Ectodermal cell (in vitro differentiated cells): ENCODE measurements around the gene GLRX5.

Source experiments
- H3K27ac ChIP-seq: 2 replicates; pipeline ENCODE4 v1.7.0; 2013; ENCODE audit warnings: mild to moderate bottlenecking, low read depth, low read length; ENCODE audit not compliant: insufficient read depth, poor library complexity, severe bottlenecking
- H3K27me3 ChIP-seq: 2 replicates; pipeline ENCODE4 v1.7.0; 2013; ENCODE audit warnings: mild to moderate bottlenecking, low read length; ENCODE audit not compliant: insufficient read depth, control insufficient read depth, poor library complexity, severe bottlenecking
- H3K36me3 ChIP-seq: one replicate; pipeline ENCODE4 v1.7.0; 2013; ENCODE audit warnings: low read length; ENCODE audit not compliant: control insufficient read depth, insufficient read depth
- H3K4me1 ChIP-seq: one replicate; pipeline ENCODE4 v1.7.0; 2013; ENCODE audit warnings: low read length; ENCODE audit not compliant: control insufficient read depth, insufficient read depth
- H3K4me3 ChIP-seq: 2 replicates; pipeline ENCODE4 v1.7.0; 2013; ENCODE audit warnings: low read depth, low read length, control low read depth; ENCODE audit not compliant: insufficient read depth
- H3K9me3 ChIP-seq: 2 replicates; pipeline ENCODE4 v1.7.0; 2013; ENCODE audit warnings: mild to moderate bottlenecking, low read length, moderate library complexity; ENCODE audit not compliant: control insufficient read depth
- WGBS, 2 experiments: methylation state at CpG; one replicate each; pipeline ENCODE4 v1.1.7; 2013; ENCODE audit warnings: missing lambda C conversion rate in 2 of 2; 5-methylcytosine and 5-hydroxymethylcytosine counted together

GLRX5 gene

GRCh38 chr14:95516554-95517181, 18.2 kb upstream of the GLRX5 start, which contains the start of gene SYNE3:
Gene SYNE3 (minus strand): TSS chr14:95516650. CDS start chr14:95475821, 40,829 bp downstream.
- Histone ChIP-seq H3K27ac (no peak within 1 kb of the TSS), H3K27me3 (peaks cover 44% of the 10 kb centered on the region), H3K9me3 (no peaks in the 10 kb centered on the region), H3K4me1 (peaks cover 24% of the 10 kb centered on the region), H3K4me3 (peak within 1 kb of the TSS; percentile 47), H3K36me3 (no peaks in the 10 kb centered on the region)
- WGBS, 2 experiments, result 10% methylated on average over 60 of the region's 60 CpGs

- Histone ChIP-seq H3K27ac (no peak overlapping the region), H3K4me1 (peaks cover 24% of the 10 kb centered on the region)
- 88 to 92% methylated on average over 8 of the region's 8 CpGs for WGBS, 2 experiments
Observed at GRCh38 chr14:95518045-95518751, 16.7 kb upstream of the GLRX5 start.

GRCh38 chr14:95519699-95520098, 15.2 kb upstream of the GLRX5 start:
- Histone ChIP-seq H3K9me3 (no peaks in the 10 kb centered on the region), H3K27me3 (peaks cover 44% of the 10 kb centered on the region), H3K4me1 (peaks cover 20% of the 10 kb centered on the region), H3K4me3 (no peak overlapping the region), H3K36me3 (no peaks in the 10 kb centered on the region), H3K27ac (no peak overlapping the region)
- WGBS, 2 experiments, result 81 to 84% methylated on average over 6 of the region's 6 CpGs

More at GRCh38 chr14:95518045-95518751, 16.7 kb upstream of the GLRX5 start:
- Histone ChIP-seq H3K27me3 (peaks cover 44% of the 10 kb centered on the region), H3K36me3 (no peaks in the 10 kb centered on the region), H3K4me3 (no peak overlapping the region), H3K9me3 (no peaks in the 10 kb centered on the region)

GRCh38 chr14:95520346-95520745, 14.5 kb upstream of the GLRX5 start:
- peaks cover 13% of the 10 kb centered on the region for H3K4me1 ChIP-seq
- no peak overlapping the region for H3K4me3 ChIP-seq
- no peak overlapping the region for H3K27ac ChIP-seq
- no peaks in the 10 kb centered on the region for H3K36me3 ChIP-seq
- H3K9me3 ChIP-seq, result no peaks in the 10 kb centered on the region
- WGBS, 2 experiments, result 78 to 87% methylated on average over 2 to 3 of the region's 3 CpGs
- peaks cover 38% of the 10 kb centered on the region for H3K27me3 ChIP-seq

GRCh38 chr14:95521001-95521400, 13.8 kb upstream of the GLRX5 start:
- Histone ChIP-seq H3K27me3 (peaks cover 32% of the 10 kb centered on the region), H3K27ac (no peak overlapping the region), H3K4me3 (no peak overlapping the region), H3K36me3 (no peaks in the 10 kb centered on the region), H3K4me1 (peaks cover 7% of the 10 kb centered on the region), H3K9me3 (no peaks in the 10 kb centered on the region)
- WGBS, 2 experiments, result 94 to 97% methylated on average over 3 of the region's 4 CpGs

- peaks cover 21% of the 10 kb centered on the region for H3K27me3 ChIP-seq
- H3K4me1 ChIP-seq, result peaks cover 4% of the 10 kb centered on the region
- no peak overlapping the region for H3K4me3 ChIP-seq
- H3K27ac ChIP-seq, result no peak overlapping the region
- no peaks in the 10 kb centered on the region for H3K36me3 ChIP-seq
- WGBS, 2 experiments, result 91 to 93% methylated on average over 11 of the region's 11 CpGs
- no peaks in the 10 kb centered on the region for H3K9me3 ChIP-seq
Observed at GRCh38 chr14:95522116-95522515, 12.7 kb upstream of the GLRX5 start.

GRCh38 chr14:95522556-95522955, 12.3 kb upstream of the GLRX5 start:
- 86 to 97% methylated on average over 4 of the region's 4 CpGs for WGBS, 2 experiments
- Histone ChIP-seq H3K27ac (no peak overlapping the region), H3K27me3 (peaks cover 17% of the 10 kb centered on the region), H3K4me1 (no peaks in the 10 kb centered on the region), H3K36me3 (no peaks in the 10 kb centered on the region), H3K9me3 (no peaks in the 10 kb centered on the region), H3K4me3 (no peak overlapping the region)

- H3K27ac ChIP-seq, result no peak overlapping the region
- H3K27me3 ChIP-seq, result peaks cover 10% of the 10 kb centered on the region
- H3K4me1 ChIP-seq, result no peaks in the 10 kb centered on the region
- no peaks in the 10 kb centered on the region for H3K36me3 ChIP-seq
- no peak overlapping the region for H3K4me3 ChIP-seq
- H3K9me3 ChIP-seq, result no peaks in the 10 kb centered on the region
- WGBS, 2 experiments, result 82 to 84% methylated on average over 10 to 12 of the region's 12 CpGs
Observed at GRCh38 chr14:95523051-95523814, 11.6 kb upstream of the GLRX5 start.

GRCh38 chr14:95523815-95524448, 10.9 kb upstream of the GLRX5 start:
- Histone ChIP-seq H3K9me3 (no peaks in the 10 kb centered on the region), H3K4me3 (no peak overlapping the region), H3K4me1 (no peaks in the 10 kb centered on the region), H3K36me3 (no peaks in the 10 kb centered on the region), H3K27ac (no peak overlapping the region), H3K27me3 (peaks cover 4% of the 10 kb centered on the region)
- WGBS, 2 experiments, result 82 to 85% methylated on average over 11 of the region's 11 CpGs
